Limb (tissue), 2 donors: ENCODE measurements around the gene EPYC.

ENCODE experiments used
- DNase-seq, 2 donors: peaks; one replicate each; pipeline ENCODE4 v3.0.0-alpha.2; 2016; ENCODE audit errors: extremely low spot score in 2 of 2

Gene EPYC

GRCh38 chr12:91004872-91005271 lies at the start of gene EPYC:
EPYC (minus strand) TSS chr12:91004972; CDS start chr12:91002565, 2,407 bp downstream.
- DNase-seq, result no peak

DNA sequence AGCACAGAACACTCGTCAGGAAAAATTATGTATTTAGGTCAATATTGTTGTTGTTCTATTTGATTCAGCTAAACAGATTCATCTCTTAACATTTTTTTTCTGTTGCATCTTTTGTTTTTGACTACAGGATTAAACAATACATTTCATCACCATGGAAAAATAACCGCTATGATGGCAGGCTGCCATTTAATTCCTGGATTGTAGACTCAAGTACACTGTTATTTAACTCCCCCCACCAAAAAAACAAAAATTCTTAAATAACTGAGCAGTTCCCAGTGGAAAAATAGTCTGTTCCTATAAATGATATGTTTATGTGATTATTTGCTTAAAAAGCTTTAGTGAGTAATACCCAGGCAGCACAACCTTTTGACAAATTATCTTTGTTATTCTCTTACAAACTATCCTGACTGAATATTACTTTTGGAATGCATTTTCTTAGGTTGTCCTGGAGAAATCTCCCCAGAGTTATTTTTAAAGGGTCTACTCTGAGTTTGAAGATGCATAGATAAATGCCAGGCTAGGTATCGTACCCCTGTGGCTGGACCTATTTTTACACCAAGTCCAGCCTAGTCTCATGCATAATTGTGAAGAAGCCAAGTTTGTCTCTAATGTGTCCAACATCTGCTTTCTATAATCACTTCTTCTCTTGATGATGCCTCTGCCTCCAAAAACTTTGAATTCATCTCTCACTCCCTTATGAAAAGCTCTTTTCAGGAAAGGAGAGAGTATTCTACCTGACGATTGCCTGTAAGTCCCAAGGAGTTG lies 49.4 kb upstream of the EPYC start:
- peak; percentile 60 to 91 for DNase-seq

DNA sequence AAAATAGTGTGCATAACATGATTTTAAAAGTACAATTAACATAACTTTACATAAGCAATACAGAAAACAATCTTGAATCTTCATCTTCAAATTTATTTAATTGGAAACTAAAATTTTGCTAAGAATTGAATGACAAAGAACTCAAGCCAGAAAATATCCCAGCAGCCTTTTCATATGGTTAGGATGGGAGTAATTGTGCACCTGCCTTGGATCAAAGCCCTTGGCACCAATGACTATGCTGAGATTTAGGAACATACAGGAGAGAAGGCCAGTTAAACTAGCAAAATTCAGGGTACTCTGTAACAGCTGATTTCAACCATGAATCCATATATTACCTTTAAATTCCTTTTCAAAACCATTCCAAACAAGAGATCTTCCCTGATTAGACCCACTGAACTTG lies 47.3 kb upstream of the EPYC start:
- DNase-seq, result no peak

DNA sequence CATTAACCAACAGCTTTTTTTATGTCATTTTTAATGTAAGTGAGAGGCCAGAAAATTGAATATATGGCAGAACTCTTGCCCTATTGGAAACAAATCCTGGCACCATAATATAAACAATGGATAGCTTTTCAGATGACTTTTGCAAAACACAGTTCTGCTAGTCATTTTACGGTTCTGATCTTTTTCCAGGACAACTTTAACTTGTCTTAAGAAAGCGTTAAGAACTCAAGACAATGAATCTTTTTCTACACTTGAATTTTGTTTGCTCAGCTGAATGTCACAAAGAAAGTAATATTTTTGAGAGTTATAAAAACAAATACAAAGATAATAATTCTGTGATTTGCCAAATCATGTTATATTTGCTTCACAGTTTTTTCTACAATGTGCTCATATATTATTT lies 39.8 kb upstream of the EPYC start:
- DNase-seq, result no peak

- DNase-seq, result no peak
Measured at GRCh38 chr12:91043408-91043807, 38.6 kb upstream of the EPYC start.

DNA sequence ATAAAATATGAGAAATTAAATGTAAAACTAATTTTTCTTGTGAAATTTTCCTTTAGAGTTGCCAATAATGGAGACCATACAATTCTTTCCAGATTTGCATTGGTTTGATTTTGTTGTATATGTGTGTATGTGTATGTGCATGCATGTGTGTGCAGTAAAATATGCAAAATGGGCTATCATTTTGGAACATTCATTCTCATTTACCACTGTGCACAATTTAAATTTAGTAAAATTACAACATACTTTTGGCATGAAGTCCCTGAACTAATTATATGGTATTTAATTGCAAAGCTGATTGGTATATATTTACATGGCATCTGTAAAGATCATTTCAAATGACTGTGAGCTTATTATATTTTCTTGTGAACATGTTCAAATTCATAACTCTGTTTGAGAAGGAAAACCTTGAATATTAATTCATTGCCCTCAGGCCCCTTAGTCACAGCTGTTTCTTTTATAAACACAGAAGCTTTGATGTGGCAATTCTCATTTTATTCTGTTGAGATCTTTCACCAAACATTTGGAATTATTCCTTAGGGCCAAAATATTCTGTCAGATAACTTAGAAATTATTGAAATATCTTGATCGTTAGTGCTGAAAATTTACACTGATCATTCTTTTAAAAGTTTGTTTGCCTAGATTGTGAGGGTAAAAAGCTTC lies 35.5 kb upstream of the EPYC start:
- no peak for DNase-seq

DNA sequence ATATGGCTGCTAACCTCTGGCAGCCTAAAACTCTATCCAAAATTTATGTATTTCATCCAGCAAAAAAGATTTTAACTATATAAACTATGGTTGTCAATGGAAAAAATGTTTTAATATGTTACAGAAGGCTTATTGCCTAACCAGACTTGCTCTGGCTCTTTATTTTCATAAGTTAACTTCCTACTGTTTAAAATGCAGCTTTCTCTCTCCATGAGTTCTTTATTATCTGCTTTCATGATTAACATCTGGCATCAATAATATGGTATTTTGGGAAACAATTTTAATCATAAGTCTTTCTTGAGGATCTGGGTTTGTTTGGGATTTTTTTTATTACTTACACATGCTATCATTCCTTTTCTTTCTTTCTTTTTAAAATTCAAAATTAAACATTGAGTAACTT lies 32.5 kb upstream of the EPYC start:
- peak in 1 of 2 donors; percentile 79 for DNase-seq

- DNase-seq, result no peak
Measured at GRCh38 chr12:91033251-91033650, 28.5 kb upstream of the EPYC start.

DNA sequence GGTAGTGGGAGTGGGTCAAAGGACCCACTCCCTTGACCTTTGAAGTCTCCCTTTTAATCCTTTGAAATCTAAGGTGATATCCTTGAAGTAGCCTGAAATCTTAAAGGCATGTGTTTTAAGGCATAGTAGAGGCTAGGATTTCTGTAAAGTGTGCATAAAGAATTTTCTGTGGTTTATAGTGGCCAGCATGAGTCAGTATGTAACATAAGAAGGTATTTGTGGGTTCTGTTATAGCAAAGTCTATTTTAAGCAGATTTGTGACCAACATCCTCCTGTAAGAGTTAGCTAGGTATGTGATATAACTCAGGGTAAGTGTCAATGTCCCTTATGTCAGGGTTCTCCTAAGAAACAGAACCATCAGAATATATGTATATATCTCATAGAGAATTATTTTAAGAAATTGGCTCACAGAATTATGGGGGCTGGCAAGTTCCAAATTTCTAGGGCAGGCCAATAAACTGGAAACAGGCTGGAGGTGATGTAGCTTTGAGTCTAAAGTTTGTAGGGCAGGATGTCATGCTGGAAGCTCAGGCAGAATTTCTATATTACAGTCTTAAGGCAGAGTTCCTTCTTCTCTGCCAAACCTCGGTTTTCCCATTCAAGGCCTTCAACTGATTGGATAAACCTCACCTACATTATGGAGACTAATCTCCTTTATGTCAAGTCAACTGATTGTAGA lies 18.7 kb upstream of the EPYC start:
- DNase-seq, result no peak

DNA sequence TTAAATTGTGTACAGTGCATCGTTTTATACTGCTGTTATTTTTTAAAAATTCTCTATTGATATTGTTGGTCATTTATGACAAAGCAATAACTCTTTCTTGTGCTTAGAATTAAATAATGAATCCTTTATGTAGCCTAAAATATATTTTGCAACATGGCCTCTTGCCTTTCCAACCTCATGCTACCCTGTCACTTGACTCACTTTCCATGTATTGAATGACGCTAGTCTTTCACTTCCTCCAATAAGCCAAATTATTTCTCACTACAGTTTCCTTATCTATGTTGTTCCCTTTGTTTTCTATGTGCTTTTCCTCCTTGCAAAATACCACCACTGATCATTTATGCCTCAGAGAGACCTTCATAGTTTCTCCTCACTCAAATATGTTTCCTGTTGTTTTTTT lies 16.3 kb upstream of the EPYC start:
- DNase-seq, result no peak

GRCh38 chr12:91019455-91019854 lies 14.7 kb upstream of the EPYC start:
- no peak for DNase-seq

DNA sequence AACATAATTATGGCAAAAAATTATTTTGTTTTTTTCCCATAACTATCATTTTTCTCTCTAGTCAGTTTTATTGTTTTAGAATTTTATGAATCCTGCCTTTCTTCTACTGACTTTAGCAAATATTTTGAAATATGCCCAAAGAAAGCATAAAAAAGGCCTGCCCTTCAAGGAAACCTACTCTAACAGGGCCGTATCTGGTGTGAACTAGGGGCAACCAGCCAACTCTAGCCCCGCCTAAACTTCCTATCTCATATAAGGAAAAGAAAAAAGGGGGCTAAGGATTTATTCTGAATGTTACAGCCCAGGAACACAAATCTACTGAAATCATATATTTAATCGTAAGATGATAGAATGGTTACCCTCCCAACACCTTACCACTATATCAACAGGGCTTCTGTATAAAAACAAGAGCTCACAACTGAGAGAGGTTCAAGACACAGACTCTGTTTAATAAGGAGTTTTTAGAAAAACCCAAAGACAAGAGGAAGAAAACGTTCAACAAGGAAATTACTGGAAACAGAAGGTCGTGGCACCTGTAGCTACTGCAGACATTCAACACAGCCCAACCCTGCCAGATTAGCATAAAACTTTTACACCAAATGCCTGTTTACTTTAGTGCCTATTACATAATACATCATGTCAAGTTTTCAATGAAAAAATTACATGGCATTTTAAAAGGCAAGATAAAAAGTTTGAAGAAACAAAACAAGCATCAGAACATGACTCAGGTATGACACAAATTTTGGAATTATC lies 12.9 kb upstream of the EPYC start:
- no peak for DNase-seq

DNA sequence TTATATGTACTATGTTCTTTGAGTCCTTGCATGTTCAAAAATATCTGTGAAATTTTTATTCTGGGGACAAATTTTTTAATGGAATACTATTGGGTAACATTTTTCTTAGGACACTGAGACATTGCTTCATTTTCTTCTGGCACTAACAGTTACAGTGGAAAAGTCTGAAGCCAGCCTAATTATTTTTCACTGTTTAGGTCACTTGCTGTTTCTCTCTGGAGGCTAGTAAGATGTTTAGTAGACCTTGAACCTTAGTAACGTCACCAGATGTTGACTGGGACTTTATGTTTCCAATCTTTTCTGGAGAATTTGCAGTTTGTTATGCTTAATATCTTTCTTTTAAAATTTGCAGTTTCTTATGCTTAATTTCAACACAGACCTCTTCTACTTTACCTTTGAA lies 12.3 kb upstream of the EPYC start:
- DNase-seq, result no peak

DNA sequence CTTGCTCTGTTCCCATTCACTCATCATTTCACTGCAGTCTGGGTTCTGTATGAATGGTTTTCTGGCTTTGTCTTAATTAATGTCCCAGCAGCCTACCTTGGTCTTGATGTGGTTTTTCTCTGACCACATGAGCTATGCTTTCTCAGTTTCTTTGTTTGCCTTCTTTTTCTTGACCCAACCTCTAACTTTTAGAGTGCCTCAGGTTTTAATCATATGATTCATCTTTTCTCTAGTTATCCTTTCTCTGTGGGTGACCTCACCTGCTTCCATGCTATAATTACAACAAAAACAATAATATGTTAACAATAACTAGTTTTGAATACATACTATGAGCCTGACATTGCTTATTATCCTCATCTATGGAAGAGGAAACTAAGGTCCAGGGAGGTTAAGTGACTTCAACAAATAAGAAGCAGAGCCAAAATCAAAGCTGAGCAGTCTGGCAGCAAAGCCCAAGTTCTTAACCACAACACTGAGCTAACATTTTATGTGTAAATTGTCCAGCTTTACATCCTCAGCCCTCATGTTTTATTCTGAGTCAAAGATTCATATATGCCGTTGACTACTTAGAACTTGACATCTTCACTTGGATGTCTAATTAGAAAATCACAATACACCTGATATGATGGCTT lies 4.7 kb upstream of the EPYC start:
- DNase-seq, result no peak

GRCh38 chr12:91007531-91008290 lies 2.9 kb upstream of the EPYC start:
- DNase-seq, result no peak

DNA sequence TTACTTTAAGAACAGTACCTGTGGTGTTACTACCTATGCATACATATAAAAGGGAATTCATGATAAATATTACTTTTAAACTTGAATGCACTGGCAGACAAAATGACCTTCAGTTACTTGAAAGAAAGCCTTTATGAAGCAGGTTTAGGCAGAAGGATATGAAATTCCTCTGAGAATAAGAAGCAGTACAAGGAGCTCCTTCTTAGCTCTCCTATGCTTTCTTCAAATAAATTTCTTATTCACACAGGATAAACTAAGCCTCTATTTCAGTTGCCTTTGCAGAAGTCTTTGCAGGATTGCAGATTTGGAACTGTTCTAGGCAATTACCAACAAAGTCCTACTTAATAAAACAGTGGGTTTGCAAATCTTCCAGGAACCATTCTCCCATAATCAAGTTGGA lies 1.0 kb downstream of the EPYC start:
- no peak for DNase-seq

DNA sequence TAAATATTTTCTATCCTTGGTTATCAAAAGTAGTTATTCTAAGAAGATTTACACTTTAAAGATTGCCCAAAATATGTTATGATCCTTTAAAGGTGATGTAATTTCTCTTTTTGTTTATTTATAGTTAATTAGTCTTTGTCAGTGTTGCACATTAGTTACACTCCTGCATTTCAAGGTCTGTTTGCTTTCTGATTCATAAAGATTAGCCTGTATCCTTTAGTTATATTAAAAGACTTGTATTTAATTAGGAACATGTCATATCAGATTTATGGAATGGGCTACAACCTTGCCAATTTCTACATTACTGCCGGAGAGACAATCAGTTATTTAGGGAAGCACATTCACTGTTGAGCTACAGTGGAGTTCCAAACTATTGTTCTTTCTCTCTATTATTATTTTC lies 3.5 kb downstream of the EPYC start:
- DNase-seq, result no peak

GRCh38 chr12:90999966-91000365 lies 4.8 kb downstream of the EPYC start:
- no peak for DNase-seq

GRCh38 chr12:90999527-90999926 lies 5.2 kb downstream of the EPYC start:
- no peak for DNase-seq

DNA sequence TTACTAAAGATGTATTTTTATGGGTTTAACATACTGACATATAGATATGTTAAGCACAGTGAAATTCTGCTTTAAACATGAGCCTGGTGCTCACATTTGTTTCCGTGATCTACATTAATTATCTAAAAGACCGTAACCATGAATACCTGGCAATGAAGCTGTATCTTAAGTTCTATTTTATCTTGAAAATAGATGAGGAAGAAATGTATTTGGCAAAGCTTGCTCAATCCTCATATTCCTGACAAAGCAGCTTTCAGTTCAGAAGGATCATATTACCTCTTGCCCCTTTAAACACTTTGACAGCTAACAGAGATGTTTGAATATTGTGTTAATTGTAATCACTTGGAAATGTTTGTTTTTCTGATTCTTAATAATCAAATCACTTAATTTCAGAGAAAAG lies 9.8 kb downstream of the EPYC start:
- DNase-seq, result no peak
